Activated naive CD4-positive, alpha-beta T cell treated with anti-CD3 and anti-CD28 coated beads, Interleukin-2, amount 50 U/mL, for 16 hours (primary cell): ENCODE results near the gene MCFD2.
A peak's percentile ranks its signal among the peaks of the same experiment; 100 is the strongest.
"Not testable (repeated sequence)": the region's sequence is repeated elsewhere in the genome, so short reads cannot be mapped to it uniquely, and the experiment has no call there.

Source experiments
- DNase-seq: peaks from one replicate; pipeline ENCODE4 v3.0.0-alpha.2; 2020

The MCFD2 gene

GRCh38 chr2:46900381-46900780 lies 15.2 kb downstream of the MCFD2 start:
- DNase-seq = no peak

- DNase-seq = no peak
These were observed 16.6 kb downstream of the MCFD2 start for GRCh38 chr2:46899053-46899452.

DNA sequence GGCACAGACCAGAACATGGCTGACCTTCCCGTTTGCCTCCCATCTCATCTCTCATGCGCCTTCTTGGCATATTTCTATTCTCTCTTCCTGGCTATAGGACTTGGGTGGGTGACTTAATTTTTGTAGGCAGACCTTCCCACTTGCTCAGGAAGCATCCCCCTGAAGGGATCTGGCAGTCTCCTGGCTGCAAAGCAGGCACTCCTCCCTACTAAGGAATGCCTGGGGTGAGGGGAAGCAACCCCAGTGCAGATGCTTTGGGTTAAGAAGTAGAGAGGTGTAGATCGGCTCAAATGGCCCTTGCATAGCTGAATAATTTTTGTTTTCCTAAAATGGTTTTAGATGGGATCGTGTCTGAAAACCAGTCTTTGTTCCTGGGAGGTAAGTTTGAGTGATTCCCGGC lies 17.6 kb downstream of the MCFD2 start:
- no peak for DNase-seq

DNA sequence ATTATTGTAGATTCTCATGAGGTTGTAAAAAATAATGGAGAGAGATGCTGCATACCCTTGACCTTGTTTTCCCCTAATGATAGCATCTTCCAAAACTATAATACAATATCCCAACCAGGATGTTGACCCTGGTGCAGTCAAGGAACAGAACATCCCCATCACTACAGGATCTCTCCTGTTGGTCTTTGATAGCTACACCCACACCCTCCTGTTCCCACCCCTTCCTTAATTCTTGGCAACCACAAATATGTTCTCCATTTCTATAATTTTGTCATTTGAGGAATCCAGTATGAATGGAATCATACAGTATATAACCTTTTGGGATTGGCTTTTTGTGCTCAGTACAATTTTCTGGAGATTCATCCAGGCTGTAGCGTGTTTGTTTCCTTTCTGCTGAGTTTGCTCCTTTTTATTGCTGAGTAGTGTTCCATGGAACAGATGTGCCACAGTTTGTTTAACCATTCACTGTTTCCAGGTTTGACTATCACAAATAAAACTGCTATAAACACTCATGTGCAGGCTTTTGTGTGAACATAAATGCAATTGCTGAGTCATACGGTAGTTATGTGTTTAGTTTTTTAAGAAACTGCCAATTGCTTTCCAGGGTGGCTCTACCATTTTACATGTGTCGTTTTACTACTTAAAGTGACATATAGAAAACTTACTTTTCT lies 22.2 kb downstream of the MCFD2 start:
- DNase-seq = no peak

DNA sequence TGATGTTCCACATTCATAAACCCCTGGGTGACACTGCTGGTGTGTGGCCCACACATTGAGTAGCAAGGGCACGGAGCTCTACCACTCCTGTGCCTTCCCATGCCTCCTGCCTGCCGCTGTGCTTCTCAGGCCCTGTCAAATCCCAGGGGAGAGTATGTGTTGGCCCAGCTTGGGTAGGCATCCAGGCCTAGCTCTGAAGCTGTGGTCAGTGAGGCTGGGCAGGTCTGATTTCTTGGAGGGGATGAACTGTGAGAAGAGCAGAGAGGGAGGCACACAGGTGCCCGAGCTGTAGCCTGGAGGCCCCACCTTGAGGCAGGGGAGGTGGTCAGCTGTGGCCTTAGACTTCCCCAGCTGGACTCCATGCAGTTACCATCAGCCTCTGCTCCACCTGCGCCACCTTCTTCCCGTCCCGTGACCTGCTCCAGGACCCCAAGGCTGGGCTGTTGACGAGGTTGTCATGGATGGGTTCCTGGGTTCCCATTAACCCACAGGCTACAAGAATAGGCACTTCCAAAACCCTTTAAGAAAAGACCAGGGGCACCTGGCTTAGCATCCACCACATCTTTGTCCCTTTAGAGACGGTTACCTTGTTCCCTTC lies 23.6 kb downstream of the MCFD2 start:
- no peak for DNase-seq

DNA sequence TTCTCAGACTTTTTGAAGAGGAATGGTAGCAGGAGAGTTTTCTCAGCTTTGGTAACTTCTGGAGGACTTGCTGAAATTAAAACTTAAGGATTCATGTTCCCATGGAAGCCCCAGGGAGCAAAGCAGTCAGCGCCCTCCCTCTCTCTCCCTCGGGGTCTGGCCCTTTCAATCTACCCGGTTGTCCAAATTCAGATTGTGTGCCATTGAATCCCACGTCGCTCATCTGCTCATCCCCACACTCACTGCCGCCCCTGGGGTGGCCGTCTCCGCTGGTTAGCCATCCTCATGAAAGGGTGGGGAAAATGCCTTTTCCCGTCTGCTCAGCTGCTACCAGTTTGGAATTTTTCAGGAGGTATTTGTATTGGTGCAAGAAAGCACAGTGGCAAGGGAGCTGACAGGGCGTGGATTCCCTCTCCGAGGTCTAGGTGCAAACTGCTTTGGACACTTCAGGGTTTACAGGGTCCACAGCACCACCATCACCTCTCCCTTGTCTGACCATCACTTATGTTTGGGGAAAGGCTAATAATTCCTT lies 27.1 kb downstream of the MCFD2 start:
- no peak for DNase-seq

- no peak for DNase-seq
These were observed 28.3 kb downstream of the MCFD2 start for GRCh38 chr2:46887028-46887885.

GRCh38 chr2:46886268-46887027 lies 29.2 kb downstream of the MCFD2 start:
- no peak for DNase-seq

GRCh38 chr2:46885376-46885775 lies 30.2 kb downstream of the MCFD2 start:
- no peak for DNase-seq

DNA sequence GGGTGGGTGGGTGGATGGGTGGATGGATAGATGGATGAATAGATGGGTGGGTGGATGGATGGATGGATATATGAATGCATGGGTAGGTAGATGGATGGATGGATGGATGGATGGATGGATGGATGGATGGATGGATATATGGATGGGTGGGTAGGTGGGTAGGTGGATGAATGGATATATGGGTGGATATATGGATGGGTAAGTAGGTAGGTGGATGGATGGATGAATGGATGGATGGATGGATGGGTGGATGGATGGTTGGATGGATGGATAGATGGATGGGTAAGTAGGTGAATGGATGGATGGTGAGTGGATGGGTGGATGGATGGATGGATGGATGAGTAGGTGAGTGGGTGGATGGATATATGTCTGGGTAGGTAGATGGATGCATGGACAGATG lies 36.1 kb downstream of the MCFD2 start:
- DNase-seq = no peak

GRCh38 chr2:46878886-46879285 lies 36.7 kb downstream of the MCFD2 start:
- no peak for DNase-seq

- DNase-seq = no peak
These were observed 37.2 kb downstream of the MCFD2 start for GRCh38 chr2:46878240-46878877.

DNA sequence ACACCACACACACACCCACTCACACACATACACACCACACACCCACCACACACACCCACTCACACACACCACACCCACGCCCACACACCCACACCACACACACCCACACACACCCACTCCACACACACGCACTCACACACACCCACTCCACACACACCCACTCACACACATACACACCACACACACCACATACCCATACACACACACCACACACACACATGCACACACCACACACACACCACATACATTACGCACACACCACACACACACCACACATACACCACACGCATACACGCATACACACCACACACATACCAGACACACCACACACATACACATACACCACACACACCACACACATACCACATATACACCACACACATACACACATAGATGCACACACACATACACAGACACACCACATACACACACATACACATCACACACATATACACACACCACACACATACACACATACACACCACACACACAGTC lies 37.9 kb downstream of the MCFD2 start:
- DNase-seq = no peak

- no peak for DNase-seq
These were observed 38.7 kb downstream of the MCFD2 start for GRCh38 chr2:46876741-46877384.

GRCh38 chr2:46875962-46876689 lies 39.5 kb downstream of the MCFD2 start:
- DNase-seq = not testable (repeated sequence)

DNA sequence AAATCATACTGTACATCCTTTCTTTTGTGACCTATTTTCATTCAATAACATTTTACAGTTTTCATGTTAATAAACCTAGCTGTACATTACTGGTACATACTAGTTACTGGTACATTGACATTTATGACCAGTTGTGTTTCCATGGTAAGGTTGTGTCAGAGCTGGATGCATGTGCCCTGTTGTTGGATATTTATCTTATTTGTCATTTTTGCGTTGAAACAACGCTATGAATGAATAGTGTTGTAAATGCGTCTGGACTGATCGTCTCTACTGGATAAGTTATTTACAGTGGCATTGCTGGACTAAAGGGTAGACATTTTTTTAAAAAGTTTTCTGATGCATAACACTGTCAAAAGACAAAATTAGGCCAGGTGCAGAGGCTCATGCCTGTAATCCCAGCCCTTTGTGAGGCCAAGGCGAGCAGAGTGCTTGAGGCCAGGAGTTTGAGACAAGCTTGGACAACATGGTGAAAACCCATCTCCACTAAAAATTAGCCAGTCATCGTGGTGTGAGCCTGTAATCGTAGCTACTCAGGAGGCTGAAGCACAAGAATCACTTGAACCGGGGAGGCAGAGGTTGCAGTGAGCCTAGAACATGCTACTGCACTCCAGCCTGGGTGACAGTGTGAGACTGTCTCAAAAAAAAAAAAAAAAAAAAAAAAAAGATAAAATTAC lies 40.2 kb downstream of the MCFD2 start:
- DNase-seq = no peak

GRCh38 chr2:46874236-46874929 lies 41.2 kb downstream of the MCFD2 start:
- DNase-seq = no peak

- peak; percentile 20 for DNase-seq
These were observed 42.0 kb downstream of the MCFD2 start for GRCh38 chr2:46873604-46874068.

- DNase-seq = no peak
These were observed 42.6 kb downstream of the MCFD2 start for GRCh38 chr2:46872902-46873603.
